GM03348 (cell line): ENCODE results near the gene STRN.
"Not testable (repeated sequence)": the region's sequence is repeated elsewhere in the genome, so short reads cannot be mapped to it uniquely, and the experiment has no call there.

Experiments used
- DNase-seq: peaks from one replicate; pipeline ENCODE4 v3.0.0; 2012; ENCODE audit warnings: low spot score

STRN gene

GRCh38 chr2:36839976-36840617, 126.2 kb downstream of the STRN start:
- no peak for DNase-seq

GRCh38 chr2:36834731-36835524, 131.4 kb downstream of the STRN start:
- DNase-seq = no peak

GRCh38 chr2:36834203-36834602, 132.1 kb downstream of the STRN start:
- DNase-seq = no peak

- no peak for DNase-seq
These were observed 135.2 kb downstream of the STRN start for GRCh38 chr2:36831185-36831584.

GRCh38 chr2:36824683-36825082, 141.7 kb downstream of the STRN start:
- DNase-seq = not testable (repeated sequence)

- no peak for DNase-seq
These were observed 142.1 kb downstream of the STRN start for GRCh38 chr2:36824273-36824672.

- no peak for DNase-seq
These were observed 142.5 kb downstream of the STRN start for GRCh38 chr2:36823862-36824261.

- no peak for DNase-seq
These were observed 145.3 kb downstream of the STRN start for GRCh38 chr2:36820942-36821605.

GRCh38 chr2:36819095-36819711, 147.1 kb downstream of the STRN start:
- DNase-seq = no peak

GRCh38 chr2:36818542-36818941, 147.8 kb downstream of the STRN start:
- DNase-seq = no peak

GRCh38 chr2:36812196-36812595, 154.1 kb downstream of the STRN start:
- no peak for DNase-seq

GRCh38 chr2:36811071-36811470, 155.3 kb downstream of the STRN start:
- DNase-seq = no peak

GRCh38 chr2:36809069-36809445, 157.3 kb downstream of the STRN start:
- DNase-seq = no peak

- no peak for DNase-seq
These were observed 157.8 kb downstream of the STRN start for GRCh38 chr2:36808386-36809068.

GRCh38 chr2:36807223-36807886, 159.0 kb downstream of the STRN start:
- DNase-seq = no peak

GRCh38 chr2:36805635-36806224, 160.6 kb downstream of the STRN start:
- no peak for DNase-seq

GRCh38 chr2:36802952-36803351, 163.4 kb downstream of the STRN start:
- DNase-seq = no peak

- DNase-seq = no peak
These were observed 165.2 kb downstream of the STRN start for GRCh38 chr2:36801088-36801487.

GRCh38 chr2:36800381-36800780, 166.0 kb downstream of the STRN start:
- no peak for DNase-seq

GRCh38 chr2:36798724-36799123, 167.6 kb downstream of the STRN start:
- DNase-seq = no peak
